ENCODE measurements around the gene SGSM2.

The SGSM2 gene

DNA sequence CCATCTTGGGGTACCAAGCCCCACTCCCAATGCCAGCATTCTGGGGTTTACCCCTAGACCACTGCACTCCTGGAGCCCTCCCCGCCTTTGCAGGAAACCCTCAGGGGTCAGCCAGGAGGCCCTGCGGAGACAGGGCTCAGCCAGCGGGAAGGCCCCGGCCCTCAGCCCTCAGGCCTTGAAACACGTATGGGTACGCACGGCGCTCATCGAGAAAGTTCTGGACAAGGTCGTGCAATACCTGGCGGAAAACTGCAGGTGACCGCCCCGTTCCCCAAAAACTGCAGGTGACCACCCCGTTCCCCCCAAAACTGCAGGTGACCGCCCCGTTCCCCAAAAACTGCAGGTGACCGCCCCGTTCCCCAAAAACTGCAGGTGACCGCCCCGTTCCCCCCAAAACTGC is 24.7 kb downstream of the SGSM2 start:
- Histone ChIP-seq H3K4me3 (no peak overlapping the region), H3K9me3 (ENCODE audit: low read depth, low read length) (no peaks in the 10 kb centered on the region), H3K36me3 (ENCODE audit: insufficient read depth, low read length) (no peaks in the 10 kb centered on the region; the same call in 1 of the 2 replicates), H3K9ac (ENCODE audit: insufficient read length) (no peak overlapping the region), H3K27ac (no peak overlapping the region)
- TF ChIP-seq POLR2AphosphoS5 (IDR thresholded peaks at IDR 0.05; ENCODE audit: borderline replicate concordance, low read depth, low read length) (no peak), EZH2 (IDR thresholded peaks at IDR 0.05) (no peak), FOXP2 (optimal IDR thresholded peaks at IDR 0.05; ENCODE audit: control extremely low read depth, extremely low read length, insufficient read depth) (no peak)
- no peak for DNase-seq (ENCODE audit: low read depth, low spot score)

DNA sequence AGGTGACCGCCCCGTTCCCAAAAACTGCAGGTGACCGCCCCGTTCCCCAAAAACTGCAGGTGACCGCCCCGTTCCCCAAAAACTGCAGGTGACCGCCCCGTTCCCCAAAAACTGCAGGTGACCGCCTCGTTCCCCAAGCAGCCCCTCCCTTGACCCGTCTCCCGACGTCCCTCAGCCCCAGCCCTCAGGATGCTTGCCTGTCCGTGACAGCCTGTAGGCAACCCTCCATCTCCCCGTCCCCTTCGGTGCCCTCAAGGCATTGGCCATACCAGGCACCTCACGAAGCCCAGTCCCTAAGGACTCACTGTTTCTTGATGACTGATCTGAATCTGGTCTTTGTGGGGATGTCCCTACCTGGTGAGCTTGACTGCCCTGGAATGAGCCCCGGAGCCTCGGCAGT is 25.1 kb downstream of the SGSM2 start:
- H3K9ac ChIP-seq (ENCODE audit: insufficient read length): no peak overlapping the region
- no peaks in the 10 kb centered on the region; the same call in 1 of the 2 replicates for H3K36me3 ChIP-seq (ENCODE audit: insufficient read depth, low read length)
- no peak overlapping the region for H3K4me3 ChIP-seq
- TF ChIP-seq EZH2 (IDR thresholded peaks at IDR 0.05): no peak
- TF ChIP-seq FOXP2 (optimal IDR thresholded peaks at IDR 0.05; ENCODE audit: control extremely low read depth, extremely low read length, insufficient read depth): no peak
- TF ChIP-seq POLR2AphosphoS5 (IDR thresholded peaks at IDR 0.05; ENCODE audit: borderline replicate concordance, low read depth, low read length): no peak
- H3K9me3 ChIP-seq (ENCODE audit: low read depth, low read length): no peaks in the 10 kb centered on the region
- DNase-seq (ENCODE audit: low read depth, low spot score): no peak
- H3K27ac ChIP-seq: no peak overlapping the region

DNA sequence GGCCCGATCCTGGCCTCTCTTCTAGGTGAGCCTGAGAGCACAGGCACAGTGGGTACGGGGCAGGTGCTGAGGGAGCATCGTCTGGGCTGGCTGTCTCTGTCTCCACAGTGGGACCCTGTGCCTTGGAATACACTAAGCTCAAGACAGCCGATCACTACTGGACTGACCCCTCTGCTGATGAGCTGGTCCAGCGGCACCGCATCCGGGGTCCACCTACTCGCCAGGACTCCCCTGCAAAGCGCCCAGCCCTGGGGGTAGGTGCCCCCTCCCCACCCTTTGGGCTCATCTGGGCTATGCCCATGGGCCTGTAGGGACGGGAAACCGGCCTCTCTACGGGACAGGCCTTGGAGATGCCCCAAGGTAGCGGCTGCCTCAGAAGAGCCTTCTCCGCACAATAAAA is 25.6 kb downstream of the SGSM2 start:
- Histone ChIP-seq H3K27ac (no peak overlapping the region), H3K9me3 (ENCODE audit: low read depth, low read length) (no peaks in the 10 kb centered on the region), H3K9ac (ENCODE audit: insufficient read length) (no peak overlapping the region), H3K36me3 (ENCODE audit: insufficient read depth, low read length) (no peaks in the 10 kb centered on the region; the same call in 1 of the 2 replicates), H3K4me3 (no peak overlapping the region)
- TF ChIP-seq POLR2AphosphoS5 (IDR thresholded peaks at IDR 0.05; ENCODE audit: borderline replicate concordance, low read depth, low read length): no peak
- TF ChIP-seq FOXP2 (optimal IDR thresholded peaks at IDR 0.05; ENCODE audit: control extremely low read depth, extremely low read length, insufficient read depth): no peak
- no peak for TF ChIP-seq EZH2 (IDR thresholded peaks at IDR 0.05)
- DNase-seq (ENCODE audit: low read depth, low spot score): no peak

DNA sequence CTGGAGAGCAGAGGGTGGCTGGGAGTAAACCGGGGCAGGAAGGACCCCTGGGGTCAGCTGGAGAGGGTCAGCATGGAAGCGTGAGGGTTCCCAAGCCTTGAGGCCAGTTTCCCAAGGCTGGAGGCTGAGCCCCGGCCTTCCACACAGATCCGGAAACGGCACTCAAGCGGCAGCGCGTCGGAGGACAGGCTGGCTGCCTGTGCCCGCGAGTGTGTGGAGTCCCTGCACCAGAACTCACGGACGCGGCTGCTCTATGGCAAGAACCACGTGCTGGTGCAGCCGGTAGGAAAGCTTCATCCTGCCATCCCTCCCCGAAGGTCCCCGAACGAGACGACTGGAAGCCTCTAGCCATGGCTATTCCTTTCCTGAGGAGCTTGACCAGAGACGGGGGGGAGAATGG is 26.0 kb downstream of the SGSM2 start:
- TF ChIP-seq EZH2 (IDR thresholded peaks at IDR 0.05) (no peak), FOXP2 (optimal IDR thresholded peaks at IDR 0.05; ENCODE audit: control extremely low read depth, extremely low read length, insufficient read depth) (no peak), POLR2AphosphoS5 (IDR thresholded peaks at IDR 0.05; ENCODE audit: borderline replicate concordance, low read depth, low read length) (no peak)

DNA sequence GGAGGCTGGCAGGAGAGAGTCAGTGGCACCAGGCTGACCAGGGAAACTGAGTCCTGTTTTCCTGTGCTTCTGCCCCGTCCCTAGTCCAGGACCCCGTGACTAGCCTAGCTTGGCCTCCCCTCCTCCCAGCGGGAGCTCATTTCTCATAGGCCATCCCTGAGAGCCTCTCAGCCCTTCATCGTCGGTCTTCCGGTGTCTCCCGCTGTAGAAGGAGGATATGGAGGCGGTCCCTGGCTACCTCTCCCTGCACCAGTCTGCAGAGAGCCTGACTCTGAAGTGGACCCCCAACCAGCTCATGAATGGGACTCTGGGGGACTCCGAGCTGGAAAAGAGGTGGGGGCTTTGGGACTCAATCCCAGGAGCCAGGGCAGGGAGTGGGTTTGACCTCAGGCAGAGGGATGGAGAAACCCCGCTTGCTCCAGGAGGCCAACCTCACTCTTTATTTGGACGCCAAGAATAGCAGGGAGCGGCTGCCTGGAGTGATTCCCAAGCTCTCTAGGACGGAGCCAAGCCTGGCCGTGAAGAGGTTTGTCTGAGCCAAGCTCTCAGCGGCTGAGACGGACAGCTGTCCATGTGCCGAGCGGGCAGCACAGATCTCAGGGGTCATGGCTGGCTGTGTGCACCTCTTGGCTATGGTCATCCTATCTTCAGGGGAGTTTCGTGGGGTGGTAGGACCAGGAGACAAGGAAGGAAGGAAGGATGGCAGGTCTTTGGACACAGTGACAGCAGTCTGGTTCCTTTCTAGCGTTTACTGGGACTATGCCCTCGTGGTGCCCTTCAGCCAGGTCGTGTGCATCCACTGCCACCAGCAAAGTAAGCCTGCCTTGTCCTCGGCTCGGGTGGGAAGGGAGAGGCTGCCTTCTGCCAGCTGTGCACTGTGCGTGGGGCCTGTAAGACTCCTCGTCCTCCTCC is 26.8 kb downstream of the SGSM2 start:
- H3K36me3 ChIP-seq (ENCODE audit: insufficient read depth, low read length): no peaks in the 10 kb centered on the region; the same call in 1 of the 2 replicates
- no peak overlapping the region for H3K9ac ChIP-seq (ENCODE audit: insufficient read length)
- H3K27ac ChIP-seq: no peak overlapping the region
- H3K9me3 ChIP-seq (ENCODE audit: low read depth, low read length): no peaks in the 10 kb centered on the region
- TF ChIP-seq EZH2 (IDR thresholded peaks at IDR 0.05) (no peak), FOXP2 (optimal IDR thresholded peaks at IDR 0.05; ENCODE audit: control extremely low read depth, extremely low read length, insufficient read depth) (no peak), POLR2AphosphoS5 (IDR thresholded peaks at IDR 0.05; ENCODE audit: borderline replicate concordance, low read depth, low read length) (no peak)
- H3K4me3 ChIP-seq: no peak overlapping the region
- no peak for DNase-seq (ENCODE audit: low read depth, low spot score)

More for the DNA sequence above, 26.0 kb downstream of the SGSM2 start:
- Histone ChIP-seq H3K4me3 (no peak overlapping the region), H3K36me3 (ENCODE audit: insufficient read depth, low read length) (no peaks in the 10 kb centered on the region; the same call in 1 of the 2 replicates), H3K27ac (no peak overlapping the region), H3K9me3 (ENCODE audit: low read depth, low read length) (no peaks in the 10 kb centered on the region), H3K9ac (ENCODE audit: insufficient read length) (no peak overlapping the region)
- no peak for DNase-seq (ENCODE audit: low read depth, low spot score)

DNA sequence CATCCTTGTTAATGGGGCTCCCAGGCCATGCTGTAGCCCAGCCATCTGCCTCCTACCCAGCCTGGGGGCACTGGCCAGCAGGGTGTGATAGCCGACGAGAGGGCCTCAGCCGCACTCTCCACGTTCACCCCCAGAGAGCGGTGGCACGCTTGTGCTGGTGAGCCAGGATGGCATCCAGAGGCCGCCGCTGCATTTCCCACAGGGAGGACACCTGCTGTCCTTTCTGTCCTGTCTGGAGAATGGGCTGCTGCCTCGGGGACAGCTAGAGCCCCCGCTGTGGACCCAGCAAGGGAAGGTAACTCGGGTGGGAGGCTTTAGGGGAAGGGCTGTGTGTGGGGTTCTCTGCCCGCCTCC is 27.4 kb downstream of the SGSM2 start:
- Histone ChIP-seq H3K36me3 (ENCODE audit: insufficient read depth, low read length) (no peaks in the 10 kb centered on the region; the same call in 1 of the 2 replicates), H3K4me3 (no peak overlapping the region), H3K9ac (ENCODE audit: insufficient read length) (no peak overlapping the region), H3K9me3 (ENCODE audit: low read depth, low read length) (no peaks in the 10 kb centered on the region), H3K27ac (no peak overlapping the region)
- DNase-seq (ENCODE audit: low read depth, low spot score): no peak
- TF ChIP-seq POLR2AphosphoS5 (IDR thresholded peaks at IDR 0.05; ENCODE audit: borderline replicate concordance, low read depth, low read length) (no peak), EZH2 (IDR thresholded peaks at IDR 0.05) (no peak), FOXP2 (optimal IDR thresholded peaks at IDR 0.05; ENCODE audit: control extremely low read depth, extremely low read length, insufficient read depth) (no peak)

DNA sequence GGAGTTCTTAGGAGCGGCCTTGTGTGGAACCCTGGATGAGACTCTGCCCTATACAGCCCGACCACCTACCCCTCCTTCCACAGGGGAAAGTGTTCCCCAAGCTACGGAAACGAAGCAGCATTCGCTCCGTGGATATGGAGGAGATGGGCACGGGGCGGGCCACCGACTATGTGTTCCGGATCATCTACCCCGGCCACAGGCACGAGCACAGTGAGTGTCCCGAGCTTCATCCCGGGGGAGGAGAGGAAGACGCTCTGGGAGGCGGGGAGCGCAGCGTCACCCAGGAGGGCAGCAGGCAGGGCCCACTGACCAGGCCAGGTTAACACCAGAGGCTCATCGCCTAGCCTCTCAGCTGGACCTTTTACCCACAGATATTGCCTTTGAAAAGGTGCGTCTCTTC is 27.8 kb downstream of the SGSM2 start:
- H3K9me3 ChIP-seq (ENCODE audit: low read depth, low read length): no peaks in the 10 kb centered on the region
- TF ChIP-seq FOXP2 (optimal IDR thresholded peaks at IDR 0.05; ENCODE audit: control extremely low read depth, extremely low read length, insufficient read depth) (no peak), EZH2 (IDR thresholded peaks at IDR 0.05) (no peak), POLR2AphosphoS5 (IDR thresholded peaks at IDR 0.05; ENCODE audit: borderline replicate concordance, low read depth, low read length) (no peak)
- H3K27ac ChIP-seq: no peak overlapping the region
- no peak overlapping the region for H3K9ac ChIP-seq (ENCODE audit: insufficient read length)
- no peak overlapping the region for H3K4me3 ChIP-seq
- H3K36me3 ChIP-seq (ENCODE audit: insufficient read depth, low read length): no peaks in the 10 kb centered on the region; the same call in 1 of the 2 replicates
- no peak for DNase-seq (ENCODE audit: low read depth, low spot score)

DNA sequence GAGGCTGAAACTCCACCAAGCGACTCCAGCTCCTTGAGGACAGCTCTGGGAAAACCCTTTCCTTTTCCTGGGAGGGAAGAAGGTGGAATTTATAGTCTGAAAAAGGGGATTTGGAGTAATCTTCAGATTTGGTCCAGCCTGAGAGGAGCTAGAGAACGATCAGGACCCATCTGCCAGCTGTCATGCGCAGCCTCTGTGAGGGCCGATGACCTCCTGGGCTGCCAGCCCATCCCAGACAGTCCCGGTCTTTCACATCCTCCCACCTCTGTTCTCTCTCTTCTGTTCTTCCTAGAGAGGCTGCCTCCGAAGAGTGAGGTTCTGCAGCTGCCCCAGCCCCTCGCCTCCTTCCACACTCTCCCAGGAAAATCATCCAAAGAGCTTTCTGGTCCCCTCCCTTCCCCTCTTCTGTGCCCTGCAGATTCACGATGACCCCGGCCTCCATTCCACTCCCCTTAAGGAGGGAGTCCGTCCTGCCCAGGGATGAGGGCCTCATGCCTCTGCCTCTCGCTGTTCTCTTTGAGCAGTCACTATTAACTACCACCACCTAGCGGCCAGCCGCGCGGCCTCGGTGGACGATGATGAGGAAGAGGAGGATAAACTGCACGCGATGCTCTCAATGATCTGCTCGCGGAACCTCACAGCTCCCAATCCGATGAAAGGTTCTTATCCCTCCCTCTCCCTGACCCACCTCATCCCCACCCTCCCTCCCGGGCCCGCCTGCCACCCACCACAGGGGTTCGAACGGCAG is 29.6 kb downstream of the SGSM2 start:
- H3K36me3 ChIP-seq (ENCODE audit: insufficient read depth, low read length): no peaks in the 10 kb centered on the region; the same call in 1 of the 2 replicates
- no peaks in the 10 kb centered on the region for H3K9me3 ChIP-seq (ENCODE audit: low read depth, low read length)
- no peak overlapping the region for H3K27ac ChIP-seq
- TF ChIP-seq EZH2 (IDR thresholded peaks at IDR 0.05) (no peak), FOXP2 (optimal IDR thresholded peaks at IDR 0.05; ENCODE audit: control extremely low read depth, extremely low read length, insufficient read depth) (no peak), POLR2AphosphoS5 (IDR thresholded peaks at IDR 0.05; ENCODE audit: borderline replicate concordance, low read depth, low read length) (no peak)
- no peak overlapping the region for H3K9ac ChIP-seq (ENCODE audit: insufficient read length)
- no peak overlapping the region for H3K4me3 ChIP-seq
- no peak for DNase-seq (ENCODE audit: low read depth, low spot score)
